ENCODE results near the gene PDGFB. TPM values are rescaled to one million over a fixed set of nuclear protein-coding genes. Genes with fewer than 3 reads are reported as not detected.

Gene PDGFB
- total and polyA plus RNA-seq, 7 experiments from 2014 or later, result 0.56 to 9.5 (median 2.3) TPM

DNA sequence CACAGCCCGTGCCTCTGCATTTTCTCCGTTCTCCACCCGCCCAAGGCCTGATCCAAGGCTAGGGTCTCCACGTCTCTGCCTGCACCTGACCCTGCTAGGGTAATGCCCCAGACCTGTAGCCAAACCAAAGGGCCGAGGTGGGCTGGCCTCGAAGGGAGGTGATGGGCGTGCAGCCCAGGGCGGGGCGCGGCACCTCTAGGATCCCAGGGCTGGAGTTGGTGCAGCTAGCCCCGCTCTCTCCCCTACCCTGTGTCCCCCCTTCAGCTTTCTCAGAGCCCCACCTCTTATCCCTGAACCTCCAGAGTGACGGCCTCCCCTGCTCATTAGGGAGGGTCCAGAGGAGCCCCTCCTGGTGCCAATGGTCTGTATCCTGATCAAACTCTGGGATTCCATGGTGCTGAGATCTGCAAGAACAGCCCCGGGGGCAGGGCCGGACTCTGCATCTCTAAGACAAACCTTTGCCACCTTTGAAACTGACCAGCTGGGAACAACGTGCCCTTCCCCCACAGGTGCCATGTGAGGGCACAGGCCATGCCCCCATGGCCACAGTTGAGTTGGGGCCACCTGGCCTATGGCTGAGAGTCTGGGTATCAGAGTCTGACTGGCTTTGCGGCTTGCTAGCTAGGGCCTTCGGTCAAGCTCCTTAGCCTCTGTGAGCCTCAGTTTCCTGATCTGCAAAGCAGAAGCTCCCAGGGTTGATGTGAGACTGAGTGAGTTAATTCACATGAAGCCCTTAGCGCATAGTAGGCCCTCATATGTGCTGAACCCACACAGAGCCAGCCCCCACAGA is 69.2 kb downstream of the PDGFB start:
- Mint-ChIP-seq H3K4me1 (peaks cover 28 to 58% (median 49%) of the 10 kb centered on the region in 7 donors), H3K27me3 (peaks cover 0 to 2% (median 0%) of the 10 kb centered on the region in 5 donors), H3K4me3 (peak overlapping the region in 4 of 10 donors; percentile 23 to 51 (median 23)), H3K9me3 (peaks cover 0 to 1% (median 0%) of the 10 kb centered on the region in 11 donors), H3K36me3 (no peaks in the 10 kb centered on the region), H3K27ac (peak overlapping the region; percentile 59 to 97 (median 92))
- ATAC-seq (no peak), DNase-seq (no peak)
- Histone ChIP-seq H3K9me3 (ENCODE audit: control insufficient read depth in 2 of 3, low read length in 3 of 3) (no peaks in the 10 kb centered on the region), H3K4me3 (ENCODE audit: low read length) (no peak overlapping the region), H3K4me1 (ENCODE audit: control insufficient read depth in 2 of 2, insufficient read depth in 2 of 2, low read length in 2 of 2) (peaks cover 39 to 68% of the 10 kb centered on the region in 2 donors), H3K27ac (ENCODE audit: low read depth, low read length) (peak overlapping the region; percentile 72), H3K27me3 (ENCODE audit: control insufficient read depth in 2 of 2, insufficient read depth in 2 of 2, low read length in 2 of 2) (no peaks in the 10 kb centered on the region), H3K36me3 (ENCODE audit: control insufficient read depth in 2 of 3, insufficient read depth in 3 of 3, low read length in 3 of 3) (no peaks in the 10 kb centered on the region)
- intact Hi-C loops (cut with micrococcal nuclease), result loop anchor here in 1 of 2 donors (2.0 kb wide), 1 partner anchor 213 kb away; no protein-coding TSS in a partner anchor
- ChIA-PET POLR2A (interaction anchor here (1.2 to 11.2 kb wide), 3 partner anchors 23 to 142 kb away, joined by 3 to 240 read pairs (median 93); partner anchors contain the start of genes PDGFB and RPL3), CTCF (interaction anchor here (0.6 to 12.0 kb wide), 3 partner anchors 22 to 139 kb away, joined by 3 to 262 read pairs (median 3); partner anchors contain the start of gene RPL3)

GRCh38 chr22:39174498-39175352 is 70.1 kb downstream of the PDGFB start:
- no peaks in the 10 kb centered on the region for H3K36me3 Mint-ChIP-seq
- CTCF ChIA-PET, result interaction anchor here (0.6 to 12.0 kb wide), 5 partner anchors 20 to 354 kb away, joined by 3 to 262 read pairs (median 4); partner anchors contain the start of gene RPL3
- peaks cover 28 to 58% (median 49%) of the 10 kb centered on the region in 7 donors for H3K4me1 Mint-ChIP-seq
- POLR2A ChIA-PET, result interaction anchor here (0.7 to 11.2 kb wide), 6 partner anchors 22 to 143 kb away, joined by 3 to 240 read pairs (median 5); partner anchors contain the start of genes PDGFB and RPL3
- Histone ChIP-seq H3K9me3 (ENCODE audit: control insufficient read depth in 2 of 3, low read length in 3 of 3) (no peaks in the 10 kb centered on the region), H3K27ac (ENCODE audit: low read depth, low read length) (peak overlapping the region; percentile 72), H3K36me3 (ENCODE audit: control insufficient read depth in 2 of 3, insufficient read depth in 3 of 3, low read length in 3 of 3) (no peaks in the 10 kb centered on the region), H3K4me1 (ENCODE audit: control insufficient read depth in 2 of 2, insufficient read depth in 2 of 2, low read length in 2 of 2) (peaks cover 39 to 68% of the 10 kb centered on the region in 2 donors), H3K4me3 (ENCODE audit: low read length) (peak overlapping the region; percentile 47), H3K27me3 (ENCODE audit: control insufficient read depth in 2 of 2, insufficient read depth in 2 of 2, low read length in 2 of 2) (no peaks in the 10 kb centered on the region)
- peaks cover 0 to 2% (median 0%) of the 10 kb centered on the region in 11 donors for H3K9me3 Mint-ChIP-seq
- peak overlapping the region; percentile 83 to 100 (median 94) for H3K27ac Mint-ChIP-seq
- intact Hi-C loops (cut with micrococcal nuclease), result loop anchor here (1.0 to 5.0 kb wide), 6 partner anchors 67 to 348 kb away; partner anchors contain the start of genes ATF4 (in 2 of the 2) and RPL3 (in 1 of the 2)
- DNase-seq (peak in 8 of 9 donors; percentile 58 to 81 (median 76)), ATAC-seq (peak; percentile 73)
- H3K4me3 Mint-ChIP-seq, result peak overlapping the region; percentile 48 to 86 (median 67)
- H3K27me3 Mint-ChIP-seq, result peaks cover 0 to 7% (median 0%) of the 10 kb centered on the region in 5 donors

- ChIA-PET CTCF (interaction anchor here (0.9 to 12.0 kb wide), 4 partner anchors 21 to 355 kb away, joined by 3 to 262 read pairs (median 6); partner anchors contain the start of gene RPL3), POLR2A (interaction anchor here (0.7 to 11.2 kb wide), 9 partner anchors 21 to 355 kb away, joined by 3 to 240 read pairs (median 5); partner anchors contain the start of genes ATF4, PDGFB and RPL3)
- peak; percentile 58 for ATAC-seq
- H3K36me3 ChIP-seq (ENCODE audit: control insufficient read depth in 2 of 3, insufficient read depth in 3 of 3, low read length in 3 of 3), result no peaks in the 10 kb centered on the region
- no peaks in the 10 kb centered on the region for H3K9me3 ChIP-seq (ENCODE audit: control insufficient read depth in 2 of 3, low read length in 3 of 3)
- peak in 3 of 9 donors; percentile 15 to 39 (median 22) for DNase-seq
- Mint-ChIP-seq H3K36me3 (no peaks in the 10 kb centered on the region), H3K27ac (peak overlapping the region; percentile 83 to 100 (median 94)), H3K9me3 (peaks cover 0 to 3% (median 0%) of the 10 kb centered on the region in 11 donors), H3K4me1 (peaks cover 28 to 58% (median 49%) of the 10 kb centered on the region in 7 donors), H3K4me3 (peak overlapping the region; percentile 48 to 86 (median 67)), H3K27me3 (peaks cover 0 to 8% (median 0%) of the 10 kb centered on the region in 5 donors)
- H3K4me1 ChIP-seq (ENCODE audit: control insufficient read depth in 2 of 2, insufficient read depth in 2 of 2, low read length in 2 of 2), result peaks cover 39 to 68% of the 10 kb centered on the region in 2 donors
- H3K27me3 ChIP-seq (ENCODE audit: control insufficient read depth in 2 of 2, insufficient read depth in 2 of 2, low read length in 2 of 2), result no peaks in the 10 kb centered on the region
- intact Hi-C loops (cut with micrococcal nuclease), result loop anchor here (1.0 to 5.0 kb wide), 6 partner anchors 67 to 348 kb away; partner anchors contain the start of genes ATF4 (in 2 of the 2) and RPL3 (in 1 of the 2)
- peak overlapping the region; percentile 47 for H3K4me3 ChIP-seq (ENCODE audit: low read length)
- H3K27ac ChIP-seq (ENCODE audit: low read depth, low read length), result peak overlapping the region; percentile 72
Observed at GRCh38 chr22:39173787-39174497, 70.8 kb downstream of the PDGFB start.

Other genes with a start within 250 kb of the PDGFB start
- 100 to 1,000 TPM in 1 of 5 experiments, 10 to 100 TPM in 4; 16.4 to 102 (median 20.5) TPM for gene APOBEC3C, start 230.7 kb downstream of the PDGFB start, total RNA-seq
- gene APOBEC3C, start 230.7 kb downstream of the PDGFB start, polyA plus RNA-seq, result 10 to 100 TPM; 41.2 to 46.2 TPM
- 10 to 100 TPM; 10.9 to 40.8 (median 19.1) TPM for gene APOBEC3D, start 223.9 kb downstream of the PDGFB start, total RNA-seq
- gene APOBEC3D, start 223.9 kb downstream of the PDGFB start, polyA plus RNA-seq, result 1 to 10 TPM; 7.0 to 9.4 TPM
- gene APOBEC3F, start 204.1 kb downstream of the PDGFB start, total RNA-seq, result 10 to 100 TPM; 12.5 to 40.4 (median 12.7) TPM
- 1 to 10 TPM; 4.9 to 9.1 TPM for gene APOBEC3F, start 204.1 kb downstream of the PDGFB start, polyA plus RNA-seq
- 10 to 100 TPM; 18.5 to 93.2 (median 21.0) TPM for gene APOBEC3G, start 167.7 kb downstream of the PDGFB start, total RNA-seq
- gene APOBEC3G, start 167.7 kb downstream of the PDGFB start, polyA plus RNA-seq, result 10 to 100 TPM; 22.9 to 32.7 TPM
- gene APOBEC3H, start 147.7 kb downstream of the PDGFB start, total RNA-seq, result 10 to 100 TPM in 1 of 5 experiments, 1 to 10 TPM in 1, under 1 TPM in 2, not detected in 1; 0.29 to 31.3 (median 1.5) TPM
- gene APOBEC3H, start 147.7 kb downstream of the PDGFB start, polyA plus RNA-seq, result not detected
- 100 to 1,000 TPM in 2 of 5 experiments, 10 to 100 TPM in 3; 14.2 to 164 (median 76.9) TPM for gene CBX7, start 92.3 kb downstream of the PDGFB start, total RNA-seq
- gene CBX7, start 92.3 kb downstream of the PDGFB start, polyA plus RNA-seq, result 10 to 100 TPM; 24.1 to 32.7 TPM
- 1,000 to 10,000 TPM; 1,611 to 3,932 (median 3,789) TPM for gene RPL3, start 74.6 kb upstream of the PDGFB start, total RNA-seq
- gene RPL3, start 74.6 kb upstream of the PDGFB start, polyA plus RNA-seq, result 1,000 to 10,000 TPM; 4,573 to 5,509 TPM
- gene SYNGR1, start 105.0 kb upstream of the PDGFB start, total RNA-seq, result 1 to 10 TPM in 2 of 5 experiments, under 1 TPM in 3; 0.12 to 7.0 (median 0.92) TPM
- gene SYNGR1, start 105.0 kb upstream of the PDGFB start, polyA plus RNA-seq, result 1 to 10 TPM; 1.9 to 2.5 TPM
- gene TAB1, start 154.8 kb upstream of the PDGFB start, total RNA-seq, result 10 to 100 TPM; 27.7 to 51.5 (median 33.8) TPM
- 1 to 10 TPM; 4.3 to 5.1 TPM for gene TAB1, start 154.8 kb upstream of the PDGFB start, polyA plus RNA-seq
- gene MGAT3, start 212.0 kb upstream of the PDGFB start, total RNA-seq, result 1 to 10 TPM in 3 of 5 experiments, under 1 TPM in 2; 0.57 to 3.2 (median 1.0) TPM
- gene MGAT3, start 212.0 kb upstream of the PDGFB start, polyA plus RNA-seq, result not detected

Measured in naive thymus-derived CD4-positive, alpha-beta T cell (primary cell).